ENCODE results near the gene TOMM70. TPM values are rescaled to one million over a fixed set of nuclear protein-coding genes. Genes with fewer than 3 reads are reported as not detected.

The TOMM70 gene
- total and polyA plus RNA-seq, 10 of the 15 experiments (the other 5 are each of a cell fraction or from before 2014, with no cell fraction given), result 12.7 to 64.1 (median 41.3) TPM

DNA sequence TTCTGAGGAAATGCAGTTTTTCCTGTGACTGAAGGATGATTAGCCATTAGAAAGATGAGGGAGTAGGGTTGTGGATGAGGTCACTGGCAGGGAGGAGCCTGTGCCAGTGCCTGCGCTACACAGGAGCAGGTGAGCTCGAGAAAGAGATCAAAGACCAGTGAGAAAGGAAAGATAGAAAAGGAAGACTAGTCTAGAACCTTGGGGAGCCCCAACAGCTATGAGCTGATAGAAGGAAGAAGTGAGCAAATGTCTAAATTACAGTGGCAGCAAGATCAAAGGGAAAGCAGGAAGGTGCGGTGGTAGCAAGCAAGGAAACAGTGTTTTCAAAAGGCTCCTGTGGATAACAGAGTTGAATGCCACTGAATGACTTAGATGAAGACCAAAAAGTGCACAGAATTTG lies 40.0 kb upstream of the TOMM70 start (continued):
- TF ChIP-seq, protein P1, sequence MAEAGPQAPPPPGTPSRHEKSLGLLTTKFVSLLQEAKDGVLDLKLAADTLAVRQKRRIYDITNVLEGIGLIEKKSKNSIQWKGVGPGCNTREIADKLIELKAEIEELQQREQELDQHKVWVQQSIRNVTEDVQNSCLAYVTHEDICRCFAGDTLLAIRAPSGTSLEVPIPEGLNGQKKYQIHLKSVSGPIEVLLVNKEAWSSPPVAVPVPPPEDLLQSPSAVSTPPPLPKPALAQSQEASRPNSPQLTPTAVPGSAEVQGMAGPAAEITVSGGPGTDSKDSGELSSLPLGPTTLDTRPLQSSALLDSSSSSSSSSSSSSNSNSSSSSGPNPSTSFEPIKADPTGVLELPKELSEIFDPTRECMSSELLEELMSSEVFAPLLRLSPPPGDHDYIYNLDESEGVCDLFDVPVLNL (IDR thresholded peaks at IDR 0.05; ENCODE audit: low read depth, low read length), result no peak
- TF ChIP-seq HDGF (IDR thresholded peaks at IDR 0.05) (no peak), ESRRA (IDR thresholded peaks at IDR 0.05; ENCODE audit: low read length) (no peak), ATF7 (IDR thresholded peaks at IDR 0.05; ENCODE audit: low read depth) (no peak), ZSCAN29 (IDR thresholded peaks at IDR 0.05) (no peak)
- TF ChIP-seq, protein P2, sequence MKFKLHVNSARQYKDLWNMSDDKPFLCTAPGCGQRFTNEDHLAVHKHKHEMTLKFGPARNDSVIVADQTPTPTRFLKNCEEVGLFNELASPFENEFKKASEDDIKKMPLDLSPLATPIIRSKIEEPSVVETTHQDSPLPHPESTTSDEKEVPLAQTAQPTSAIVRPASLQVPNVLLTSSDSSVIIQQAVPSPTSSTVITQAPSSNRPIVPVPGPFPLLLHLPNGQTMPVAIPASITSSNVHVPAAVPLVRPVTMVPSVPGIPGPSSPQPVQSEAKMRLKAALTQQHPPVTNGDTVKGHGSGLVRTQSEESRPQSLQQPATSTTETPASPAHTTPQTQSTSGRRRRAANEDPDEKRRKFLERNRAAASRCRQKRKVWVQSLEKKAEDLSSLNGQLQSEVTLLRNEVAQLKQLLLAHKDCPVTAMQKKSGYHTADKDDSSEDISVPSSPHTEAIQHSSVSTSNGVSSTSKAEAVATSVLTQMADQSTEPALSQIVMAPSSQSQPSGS (IDR thresholded peaks at IDR 0.05; ENCODE audit: low read length), result no peak
- TF ChIP-seq, protein P3, sequence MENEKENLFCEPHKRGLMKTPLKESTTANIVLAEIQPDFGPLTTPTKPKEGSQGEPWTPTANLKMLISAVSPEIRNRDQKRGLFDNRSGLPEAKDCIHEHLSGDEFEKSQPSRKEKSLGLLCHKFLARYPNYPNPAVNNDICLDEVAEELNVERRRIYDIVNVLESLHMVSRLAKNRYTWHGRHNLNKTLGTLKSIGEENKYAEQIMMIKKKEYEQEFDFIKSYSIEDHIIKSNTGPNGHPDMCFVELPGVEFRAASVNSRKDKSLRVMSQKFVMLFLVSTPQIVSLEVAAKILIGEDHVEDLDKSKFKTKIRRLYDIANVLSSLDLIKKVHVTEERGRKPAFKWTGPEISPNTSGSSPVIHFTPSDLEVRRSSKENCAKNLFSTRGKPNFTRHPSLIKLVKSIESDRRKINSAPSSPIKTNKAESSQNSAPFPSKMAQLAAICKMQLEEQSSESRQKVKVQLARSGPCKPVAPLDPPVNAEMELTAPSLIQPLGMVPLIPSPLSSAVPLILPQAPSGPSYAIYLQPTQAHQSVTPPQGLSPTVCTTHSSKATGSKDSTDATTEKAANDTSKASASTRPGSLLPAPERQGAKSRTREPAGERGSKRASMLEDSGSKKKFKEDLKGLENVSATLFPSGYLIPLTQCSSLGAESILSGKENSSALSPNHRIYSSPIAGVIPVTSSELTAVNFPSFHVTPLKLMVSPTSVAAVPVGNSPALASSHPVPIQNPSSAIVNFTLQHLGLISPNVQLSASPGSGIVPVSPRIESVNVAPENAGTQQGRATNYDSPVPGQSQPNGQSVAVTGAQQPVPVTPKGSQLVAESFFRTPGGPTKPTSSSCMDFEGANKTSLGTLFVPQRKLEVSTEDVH (IDR thresholded peaks at IDR 0.05; ENCODE audit: low read depth, partially characterized antibody), result no peak

DNA sequence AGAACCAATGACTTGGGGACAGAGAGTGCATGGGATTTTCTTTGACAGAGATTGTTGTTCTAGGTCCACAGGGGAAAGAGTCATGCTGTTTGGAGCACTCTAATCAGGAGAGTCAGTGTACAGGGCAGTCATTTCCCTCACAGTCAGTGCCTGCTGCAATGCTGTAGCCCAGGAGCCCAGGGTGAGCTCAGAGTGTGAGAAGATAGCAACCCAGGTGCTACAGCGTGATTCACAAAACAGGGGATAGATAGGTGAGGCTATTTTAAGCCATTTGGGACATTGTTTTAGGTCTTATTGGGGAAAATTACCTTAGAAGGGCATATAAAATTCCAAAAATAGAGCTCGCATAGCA lies 37.7 kb upstream of the TOMM70 start:
- Histone ChIP-seq H3K9ac (ENCODE audit: control insufficient read depth, insufficient read depth, low read length) (no peak overlapping the region), H3K36me3 (ENCODE audit: control insufficient read depth in 2 of 2, insufficient read depth in 2 of 2, low read length in 1 of 2) (no peaks in the 10 kb centered on the region), H3K27ac (ENCODE audit: control insufficient read depth, insufficient read depth) (no peak overlapping the region), H3K79me2 (ENCODE audit: control insufficient read depth, insufficient read depth, low read length) (no peaks in the 10 kb centered on the region), H3K4me2 (ENCODE audit: control insufficient read depth, insufficient read depth) (no peak overlapping the region), H3K27me3 (replicated peaks in 1 of 2; ENCODE audit: control insufficient read depth in 2 of 2, insufficient read depth in 2 of 2, low read length in 1 of 2) (no peaks in the 10 kb centered on the region), H2AFZ (ENCODE audit: control insufficient read depth, low read depth, low read length) (no peak overlapping the region), H3K4me1 (ENCODE audit: control insufficient read depth, insufficient read depth, low read length) (no peaks in the 10 kb centered on the region), H4K20me1 (ENCODE audit: control insufficient read depth, insufficient read depth) (no peaks in the 10 kb centered on the region), H3K4me3 (no peak overlapping the region), H3K9me3 (replicated peaks; ENCODE audit: control insufficient read depth, insufficient read depth, low read length) (no peaks in the 10 kb centered on the region)
- FAIRE-seq, result no peak
- RAD21 ChIA-PET (ENCODE audit: unreplicated experiment), result interaction anchor here (1.6 kb wide), 2 partner anchors 12 to 24 kb away, joined by 3 read pairs; no protein-coding TSS in a partner anchor
- in situ Hi-C loops (cut with MboI), result no loop called here
- no peak for ATAC-seq
- SMC1A ChIA-PET (ENCODE audit: uncharacterized antibody, unreplicated experiment), result interaction anchor here (1.2 to 2.6 kb wide), 3 partner anchors 9 to 12 kb away, joined by 3 to 8 read pairs (median 4); no protein-coding TSS in a partner anchor
- CTCF ChIA-PET, result interaction anchor here (1.6 to 2.0 kb wide), 2 partner anchors 12 to 24 kb away, joined by 3 to 4 read pairs; no protein-coding TSS in a partner anchor
- intact Hi-C loops (cut with micrococcal nuclease; ENCODE audit: unreplicated experiment), result no loop called here
- POLR2A ChIA-PET, result no interaction called here
- 71% methylated on average over 2 of the region's 2 CpGs for WGBS (ENCODE audit: insufficient coverage, insufficient replicate concordance, low lambda C conversion rate, missing lambda C conversion rate)
- DNase-seq (ENCODE audit: low read depth, low spot score), result no peak
- BruUV-seq (replicated peaks), result no TSS peak
- TF ChIP-seq RUNX3 (IDR thresholded peaks at IDR 0.05; ENCODE audit: low read length), result no peak
- TF ChIP-seq EZH2 (IDR thresholded peaks at IDR 0.05; ENCODE audit: borderline replicate concordance, control insufficient read depth, low read depth, low read length), result no peak
- TF ChIP-seq, protein P4, sequence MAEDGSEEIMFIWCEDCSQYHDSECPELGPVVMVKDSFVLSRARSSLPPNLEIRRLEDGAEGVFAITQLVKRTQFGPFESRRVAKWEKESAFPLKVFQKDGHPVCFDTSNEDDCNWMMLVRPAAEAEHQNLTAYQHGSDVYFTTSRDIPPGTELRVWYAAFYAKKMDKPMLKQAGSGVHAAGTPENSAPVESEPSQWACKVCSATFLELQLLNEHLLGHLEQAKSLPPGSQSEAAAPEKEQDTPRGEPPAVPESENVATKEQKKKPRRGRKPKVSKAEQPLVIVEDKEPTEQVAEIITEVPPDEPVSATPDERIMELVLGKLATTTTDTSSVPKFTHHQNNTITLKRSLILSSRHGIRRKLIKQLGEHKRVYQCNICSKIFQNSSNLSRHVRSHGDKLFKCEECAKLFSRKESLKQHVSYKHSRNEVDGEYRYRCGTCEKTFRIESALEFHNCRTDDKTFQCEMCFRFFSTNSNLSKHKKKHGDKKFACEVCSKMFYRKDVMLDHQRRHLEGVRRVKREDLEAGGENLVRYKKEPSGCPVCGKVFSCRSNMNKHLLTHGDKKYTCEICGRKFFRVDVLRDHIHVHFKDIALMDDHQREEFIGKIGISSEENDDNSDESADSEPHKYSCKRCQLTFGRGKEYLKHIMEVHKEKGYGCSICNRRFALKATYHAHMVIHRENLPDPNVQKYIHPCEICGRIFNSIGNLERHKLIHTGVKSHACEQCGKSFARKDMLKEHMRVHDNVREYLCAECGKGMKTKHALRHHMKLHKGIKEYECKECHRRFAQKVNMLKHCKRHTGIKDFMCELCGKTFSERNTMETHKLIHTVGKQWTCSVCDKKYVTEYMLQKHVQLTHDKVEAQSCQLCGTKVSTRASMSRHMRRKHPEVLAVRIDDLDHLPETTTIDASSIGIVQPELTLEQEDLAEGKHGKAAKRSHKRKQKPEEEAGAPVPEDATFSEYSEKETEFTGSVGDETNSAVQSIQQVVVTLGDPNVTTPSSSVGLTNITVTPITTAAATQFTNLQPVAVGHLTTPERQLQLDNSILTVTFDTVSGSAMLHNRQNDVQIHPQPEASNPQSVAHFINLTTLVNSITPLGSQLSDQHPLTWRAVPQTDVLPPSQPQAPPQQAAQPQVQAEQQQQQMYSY (CRISPR knock-in tag; IDR thresholded peaks at IDR 0.05), result no peak
- TF ChIP-seq, protein P5, sequence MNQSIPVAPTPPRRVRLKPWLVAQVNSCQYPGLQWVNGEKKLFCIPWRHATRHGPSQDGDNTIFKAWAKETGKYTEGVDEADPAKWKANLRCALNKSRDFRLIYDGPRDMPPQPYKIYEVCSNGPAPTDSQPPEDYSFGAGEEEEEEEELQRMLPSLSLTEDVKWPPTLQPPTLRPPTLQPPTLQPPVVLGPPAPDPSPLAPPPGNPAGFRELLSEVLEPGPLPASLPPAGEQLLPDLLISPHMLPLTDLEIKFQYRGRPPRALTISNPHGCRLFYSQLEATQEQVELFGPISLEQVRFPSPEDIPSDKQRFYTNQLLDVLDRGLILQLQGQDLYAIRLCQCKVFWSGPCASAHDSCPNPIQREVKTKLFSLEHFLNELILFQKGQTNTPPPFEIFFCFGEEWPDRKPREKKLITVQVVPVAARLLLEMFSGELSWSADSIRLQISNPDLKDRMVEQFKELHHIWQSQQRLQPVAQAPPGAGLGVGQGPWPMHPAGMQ (IDR thresholded peaks at IDR 0.05; ENCODE audit: borderline replicate concordance), result no peak
- TF ChIP-seq SIX5 (IDR thresholded peaks at IDR 0.05; ENCODE audit: low read depth, low read length, severe bottlenecking), result no peak
- no peak for TF ChIP-seq RAD51 (IDR thresholded peaks at IDR 0.05)
